ENCODE data around the gene TUSC2.

- no peak for TF ChIP-seq POLR2A (IDR thresholded peaks at IDR 0.05)
- TF ChIP-seq CTCF (IDR thresholded peaks at IDR 0.05) = no peak
Measured at GRCh38 chr3:50342813-50343633, 15.0 kb upstream of the TUSC2 start.
